Stimulated activated CD4-positive, alpha-beta T cell treated with anti-CD3 and anti-CD28 coated beads, TNF-alpha, amount 100 ng/mL, for 24 hours (primary cell): ENCODE results near the gene FAIM2.
"Not testable (repeated sequence)": the region's sequence is repeated elsewhere in the genome, so short reads cannot be mapped to it uniquely, and the experiment has no call there.

ENCODE experiments used
- DNase-seq, 3 experiments: peaks; one replicate each; pipeline ENCODE4 v3.0.0-alpha.2; 2020; ENCODE audit warnings: low read depth in 3 of 3

FAIM2 gene

GRCh38 chr12:49863946-49864797 lies 39.5 kb downstream of the FAIM2 start:
- no peak for DNase-seq

DNA sequence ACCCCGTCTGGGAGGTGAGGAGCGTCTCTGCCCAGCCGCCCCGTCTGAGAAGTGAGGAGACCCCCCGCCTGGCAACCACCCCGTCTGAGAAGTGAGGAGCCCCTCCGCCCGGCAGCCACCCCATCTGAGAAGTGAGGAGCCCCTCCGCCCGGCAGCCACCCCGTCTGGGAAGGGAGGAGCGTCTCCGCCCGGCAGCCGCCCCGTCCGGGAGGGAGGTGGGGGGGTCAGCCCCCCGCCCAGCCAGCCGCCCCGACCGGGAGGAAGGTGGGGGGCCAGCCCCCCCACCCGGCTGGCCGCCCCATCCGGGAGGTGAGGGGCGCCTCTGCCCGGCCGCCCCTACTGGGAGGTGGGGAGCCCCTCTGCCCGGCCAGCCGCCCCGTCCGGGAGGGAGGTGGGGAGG lies 42.8 kb downstream of the FAIM2 start:
- not testable (repeated sequence) for DNase-seq

GRCh38 chr12:49855890-49856289 lies 47.8 kb downstream of the FAIM2 start:
- not testable (repeated sequence) for DNase-seq

DNA sequence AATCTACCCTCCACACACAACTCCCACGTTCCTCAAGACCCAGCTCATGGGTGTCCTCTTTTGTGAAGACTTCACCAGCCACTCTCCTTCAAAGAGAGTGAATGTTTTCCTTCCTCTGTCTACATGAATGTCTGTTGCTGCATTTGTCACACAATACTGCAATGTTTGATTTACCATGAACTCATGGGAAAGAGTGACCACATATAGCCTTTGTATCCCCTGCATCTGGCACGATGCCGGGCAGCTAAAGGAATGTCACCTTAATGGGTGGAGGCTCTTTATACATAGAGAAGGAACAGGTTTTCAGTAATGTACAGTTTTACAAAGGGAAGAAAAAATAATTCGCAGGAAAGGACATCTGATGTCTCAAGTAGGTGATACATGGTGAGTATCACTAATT lies 48.7 kb downstream of the FAIM2 start:
- DNase-seq = no peak

DNA sequence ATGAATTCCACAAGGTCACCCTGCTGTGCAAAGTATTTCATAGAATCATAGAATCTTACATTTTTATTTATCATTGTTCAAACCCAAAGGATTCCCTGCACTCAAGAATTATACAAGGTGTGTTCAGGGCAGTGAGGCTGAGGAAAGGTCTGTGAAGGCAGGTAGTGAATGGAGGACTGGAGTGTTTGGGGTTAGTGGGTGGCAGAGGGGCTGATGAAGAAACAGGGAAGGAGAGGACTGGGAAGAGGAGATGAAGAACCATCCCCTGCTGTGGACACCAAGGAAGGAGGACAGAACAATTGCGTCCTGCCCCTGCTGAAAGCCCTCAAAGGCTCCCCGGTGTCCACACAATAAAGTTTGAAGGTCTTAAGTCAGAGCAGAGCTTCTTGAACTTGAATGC lies 50.0 kb downstream of the FAIM2 start:
- no peak for DNase-seq

- DNase-seq = no peak
Measured at GRCh38 chr12:49847161-49847560, 56.5 kb downstream of the FAIM2 start.

GRCh38 chr12:49846032-49846431 lies 57.7 kb downstream of the FAIM2 start:
- no peak for DNase-seq

DNA sequence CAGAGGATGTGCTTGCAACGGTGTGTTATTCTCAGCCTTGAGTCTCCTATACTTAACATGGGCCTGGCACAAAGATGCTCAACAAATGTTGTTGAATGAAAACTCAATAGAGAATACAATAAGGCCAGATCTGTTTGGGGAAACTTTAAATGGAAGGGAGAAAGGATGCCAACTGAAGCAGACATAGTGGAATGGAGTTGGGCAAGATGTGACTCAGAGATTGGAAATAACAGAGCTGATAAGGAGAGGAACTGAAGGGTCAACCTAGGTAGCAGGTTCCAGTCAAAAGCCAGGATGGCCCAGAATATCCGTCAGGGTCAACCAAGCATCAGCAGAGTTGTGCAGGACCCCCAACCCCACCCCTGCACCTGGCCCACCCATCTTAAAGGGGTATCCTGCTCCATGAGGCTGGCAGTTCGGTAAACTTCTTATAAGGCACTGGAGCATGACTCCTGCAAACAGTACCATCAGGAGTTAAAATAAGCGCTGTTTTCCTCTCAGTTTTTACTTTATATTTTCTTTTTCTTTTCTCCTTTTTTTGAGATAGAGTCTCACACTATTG lies 59.7 kb downstream of the FAIM2 start:
- DNase-seq = no peak

GRCh38 chr12:49843411-49843810 lies 60.3 kb downstream of the FAIM2 start:
- DNase-seq = no peak

GRCh38 chr12:49842519-49843352 lies 61.0 kb downstream of the FAIM2 start, which contains the start of gene BCDIN3D:
TSS of gene BCDIN3D (minus strand) at chr12:49843106. CDS start at chr12:49843087, 19 bp downstream.
- DNase-seq = peak; percentile 91 to 94 (median 91)

- DNase-seq = peak in 1 of 3 experiments; percentile 13
Measured at GRCh38 chr12:49838973-49839633, 64.6 kb downstream of the FAIM2 start.

DNA sequence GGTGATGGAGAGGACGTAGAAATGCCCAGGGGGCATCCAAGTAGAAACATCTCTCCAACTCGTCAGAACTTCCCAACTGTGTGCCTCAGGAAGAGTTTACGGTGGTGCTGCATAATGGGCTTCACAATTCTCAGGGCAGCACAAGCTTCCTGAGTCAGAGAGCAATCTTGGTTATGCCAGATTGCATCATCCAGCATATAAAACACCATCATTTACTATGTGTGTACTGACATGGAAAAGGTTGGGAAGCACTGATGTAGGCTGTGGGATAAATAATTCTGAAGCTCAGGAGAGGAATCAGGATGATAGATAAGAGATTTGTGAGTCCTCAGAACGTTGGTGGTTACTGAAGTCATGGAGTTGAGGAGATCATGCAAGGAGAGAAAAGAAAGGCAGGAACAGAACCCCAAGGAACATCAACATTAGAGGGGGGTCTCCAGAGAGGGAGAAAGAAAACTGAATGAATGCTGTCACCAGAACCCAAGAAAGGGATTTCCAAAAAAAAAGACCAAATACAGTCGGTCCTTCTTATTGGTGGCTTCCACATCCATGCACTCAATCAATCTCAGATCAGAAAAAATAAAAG lies 70.8 kb downstream of the FAIM2 start:
- DNase-seq = no peak

DNA sequence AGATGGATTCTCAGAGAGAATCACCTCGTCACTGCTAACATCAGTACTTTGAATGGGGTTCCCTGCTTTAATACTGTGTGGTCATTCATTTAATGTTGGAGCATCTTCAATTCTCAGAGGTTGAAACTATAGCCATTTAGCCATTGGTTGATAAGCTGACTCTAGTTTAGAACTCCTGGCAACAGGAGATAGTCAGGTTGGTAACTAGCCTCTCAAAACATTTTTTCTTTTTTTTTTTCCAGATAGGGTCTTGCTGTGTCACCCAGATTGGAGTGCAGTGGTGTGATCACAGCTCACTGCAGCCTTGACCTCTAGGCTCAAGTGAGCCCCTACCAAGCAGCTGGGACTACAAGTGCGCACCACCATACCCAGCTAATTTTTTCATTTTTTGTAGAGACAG lies 72.0 kb downstream of the FAIM2 start:
- DNase-seq = no peak

- DNase-seq = peak; percentile 84 to 95 (median 89)
Measured at GRCh38 chr12:49828133-49829091, 75.3 kb downstream of the FAIM2 start, which contains the start of gene NCKAP5L. TSS of gene NCKAP5L (minus strand) at chr12:49828413. CDS start at chr12:49804044, 24,369 bp downstream.

GRCh38 chr12:49827401-49828099 lies 76.2 kb downstream of the FAIM2 start:
- DNase-seq = peak in 1 of 3 experiments; percentile 36

GRCh38 chr12:49827051-49827400 lies 76.7 kb downstream of the FAIM2 start:
- no peak for DNase-seq

DNA sequence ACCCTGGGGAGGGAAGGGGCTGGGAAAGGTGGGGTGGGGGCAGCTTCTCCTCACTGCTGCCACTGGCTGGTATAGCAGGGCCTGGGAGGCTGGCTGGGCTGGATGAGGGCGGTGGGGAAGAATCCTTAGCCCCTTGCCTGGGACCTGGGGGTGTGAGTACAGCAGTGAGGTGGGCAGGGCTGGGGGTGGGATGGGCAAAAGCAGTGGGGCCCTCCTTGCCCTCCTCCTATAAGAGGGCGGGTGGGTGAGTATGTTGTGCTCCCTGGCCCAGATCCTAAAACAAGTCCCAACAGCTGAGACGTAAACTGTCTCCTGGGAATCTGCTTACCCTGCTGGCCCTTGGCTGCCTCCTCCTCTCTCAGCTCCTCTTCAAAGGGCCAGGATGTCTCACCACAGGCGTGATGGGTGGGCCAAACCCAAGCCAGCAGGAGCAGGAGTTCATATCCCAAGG lies 77.7 kb downstream of the FAIM2 start:
- DNase-seq = no peak

- no peak for DNase-seq
Measured at GRCh38 chr12:49825360-49825970, 78.2 kb downstream of the FAIM2 start.

DNA sequence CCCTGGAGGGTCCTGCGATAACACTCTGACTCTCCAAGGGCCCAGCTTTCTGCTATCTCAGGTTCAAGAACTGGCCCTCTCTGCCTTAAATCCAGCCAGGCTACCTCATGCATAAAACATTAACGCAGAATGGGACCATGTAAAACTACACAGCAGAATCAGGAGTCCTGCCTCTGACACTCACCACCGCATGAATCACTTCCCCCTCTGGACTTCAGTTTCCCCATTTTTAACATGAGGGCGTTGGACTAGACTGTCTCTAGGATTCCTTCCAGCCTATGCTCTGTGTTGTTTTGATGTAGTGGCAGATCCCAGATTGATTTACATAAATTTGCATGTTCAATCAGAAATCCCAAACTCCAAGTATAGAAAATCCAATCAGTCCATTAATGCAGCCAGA lies 78.8 kb downstream of the FAIM2 start:
- DNase-seq = no peak
